Astrocyte of the hippocampus (primary cell): ENCODE results near the gene UBE2J2.

Experiments
- DNase-seq: peaks from one replicate; pipeline ENCODE4 v3.0.0; 2011; ENCODE audit warnings: low read depth, low spot score

Gene UBE2J2

GRCh38 chr1:1228596-1229321, 44.9 kb downstream of the UBE2J2 start:
- no peak for DNase-seq

- DNase-seq: no peak
These were observed 45.5 kb downstream of the UBE2J2 start for GRCh38 chr1:1228187-1228586.

GRCh38 chr1:1227386-1227785, 46.3 kb downstream of the UBE2J2 start:
- no peak for DNase-seq

- DNase-seq: no peak
These were observed 46.9 kb downstream of the UBE2J2 start for GRCh38 chr1:1226566-1227362.

GRCh38 chr1:1225913-1226312, 47.7 kb downstream of the UBE2J2 start:
- no peak for DNase-seq

GRCh38 chr1:1225238-1225845, 48.3 kb downstream of the UBE2J2 start:
- DNase-seq: no peak

GRCh38 chr1:1223891-1224290, 49.8 kb downstream of the UBE2J2 start:
- DNase-seq: no peak

GRCh38 chr1:1223321-1223720, 50.3 kb downstream of the UBE2J2 start:
- no peak for DNase-seq

- DNase-seq: no peak
These were observed 51.0 kb downstream of the UBE2J2 start for GRCh38 chr1:1222575-1223225.

GRCh38 chr1:1221887-1222574, 51.6 kb downstream of the UBE2J2 start:
- no peak for DNase-seq

GRCh38 chr1:1220197-1220596, 53.5 kb downstream of the UBE2J2 start:
- no peak for DNase-seq

- DNase-seq: no peak
These were observed 54.3 kb downstream of the UBE2J2 start for GRCh38 chr1:1219341-1219740.

GRCh38 chr1:1218524-1219200, 55.0 kb downstream of the UBE2J2 start:
- no peak for DNase-seq

GRCh38 chr1:1217621-1218523, 55.8 kb downstream of the UBE2J2 start:
- peak; percentile 55 for DNase-seq

GRCh38 chr1:1216770-1217620, 56.7 kb downstream of the UBE2J2 start:
- no peak for DNase-seq

- no peak for DNase-seq
These were observed 57.6 kb downstream of the UBE2J2 start for GRCh38 chr1:1215881-1216605.

GRCh38 chr1:1215080-1215676, 58.5 kb downstream of the UBE2J2 start:
- DNase-seq: no peak
